A673 (cell line): ENCODE results near the gene ZMYND11.

Experiments used
- CTCF ChIP-seq: fragments of 300-800, 200-600 bp; sonication (generic); conservative IDR thresholded peaks from 2 replicates; pipeline ENCODE4 v1.5.1; 2017; ENCODE audit warnings: low read depth, mild to moderate bottlenecking, antibody characterized with exemption, low read length, moderate library complexity, mixed read lengths
- EZH2 ChIP-seq: fragments of 200-600 bp; sonication (generic); IDR thresholded peaks from 2 replicates; pipeline ENCODE4 v1.6.1; 2017; ENCODE audit warnings: borderline replicate concordance, low read depth, mild to moderate bottlenecking, mixed read lengths, antibody characterized with exemption, low read length; ENCODE audit not compliant: poor library complexity, severe bottlenecking

- no peak for TF ChIP-seq CTCF
- no peak for TF ChIP-seq EZH2
Observed at GRCh38 chr10:241451-241850, 106.2 kb downstream of the ZMYND11 start.
